AG09309 (cell line): Measurements from ENCODE around the gene GFAP.

Source experiments
- DNase-seq: peaks from one replicate; pipeline ENCODE4 v3.0.0-alpha.2; 2010; ENCODE audit warnings: low read depth
- H3K4me3 ChIP-seq: 2 replicates; pipeline ENCODE4 v1.5.1; 2011; ENCODE audit warnings: mild to moderate bottlenecking, low read depth, low read length, moderate library complexity; ENCODE audit not compliant: control insufficient read depth
- CTCF ChIP-seq: IDR thresholded peaks from 2 replicates; pipeline ENCODE4 v1.5.1; 2011; ENCODE audit warnings: mild to moderate bottlenecking, low read depth, low read length, inconsistent platforms; ENCODE audit not compliant: insufficient read depth, control insufficient read depth; ENCODE audit errors: missing control alignments

Gene GFAP

GRCh38 chr17:44909681-44910144 is 5.6 kb downstream of the GFAP start:
- peak; percentile 33 for DNase-seq
- TF ChIP-seq CTCF, result no peak
- no peak overlapping the region for H3K4me3 ChIP-seq

GRCh38 chr17:44908761-44909326 is 6.5 kb downstream of the GFAP start:
- no peak for TF ChIP-seq CTCF
- no peak for DNase-seq
- H3K4me3 ChIP-seq, result no peak overlapping the region

GRCh38 chr17:44907729-44908470 is 7.4 kb downstream of the GFAP start:
- no peak for TF ChIP-seq CTCF
- DNase-seq, result no peak
- no peak overlapping the region for H3K4me3 ChIP-seq

- no peak overlapping the region for H3K4me3 ChIP-seq
- no peak for TF ChIP-seq CTCF
- no peak for DNase-seq
Observed at GRCh38 chr17:44906763-44907728, 8.3 kb downstream of the GFAP start.

GRCh38 chr17:44906010-44906646 is 9.2 kb downstream of the GFAP start:
- H3K4me3 ChIP-seq, result no peak overlapping the region

More at GRCh38 chr17:44906010-44906646, 9.2 kb downstream of the GFAP start:
- TF ChIP-seq CTCF, result no peak
- peak; percentile 88 for DNase-seq
